ENCODE measurements around the gene SUV39H1. TPM values are rescaled to one million over a fixed set of nuclear protein-coding genes. Genes with fewer than 3 reads are reported as not detected.

SUV39H1 gene
- total and polyA plus RNA-seq, 2 donors (not counting 1 experiment from before 2014, with no cell fraction given), result 6.7 to 9.5 TPM

- CTCF ChIA-PET, result no interaction called here
Measured at GRCh38 chrX:48705871-48706270, 9.3 kb downstream of the SUV39H1 start.

GRCh38 chrX:48709522-48710112 is 13.1 kb downstream of the SUV39H1 start:
- WGBS (ENCODE audit: insufficient coverage), result 100% methylated on average over 7 of the region's 7 CpGs
- POLR2A ChIA-PET, result no interaction called here
- H4K20me1 ChIP-seq (ENCODE audit: control insufficient read depth, insufficient read depth, low read length, poor library complexity, severe bottlenecking), result no peaks in the 10 kb centered on the region
- H3K79me2 ChIP-seq (ENCODE audit: control insufficient read depth, insufficient read depth, low read length), result no peaks in the 10 kb centered on the region
- DNase-seq, result no peak
- Mint-ChIP-seq H3K9me3 (ENCODE audit: insufficient read depth) (no peaks in the 10 kb centered on the region), H3K4me3 (no peak overlapping the region), H3K27me3 (no peaks in the 10 kb centered on the region), H3K27ac (no peak overlapping the region), H3K4me1 (peaks cover 11% of the 10 kb centered on the region)
- H3K27me3 ChIP-seq (replicated peaks in 1 of 4; ENCODE audit: control extremely low read depth in 1 of 4, control insufficient read depth in 3 of 4, insufficient read depth in 4 of 4, low read length in 3 of 4), result no peaks in the 10 kb centered on the region
- H2AFZ ChIP-seq (ENCODE audit: insufficient read depth, low read depth, low read length, poor library complexity, severe bottlenecking), result no peak overlapping the region
- H3K9me3 ChIP-seq (ENCODE audit: control extremely low read depth in 1 of 3, control insufficient read depth in 2 of 3, insufficient read depth in 1 of 3, low read length in 2 of 3), result no peaks in the 10 kb centered on the region
- TF ChIP-seq CTCF (IDR thresholded peaks at IDR 0.05) (no peak), EZH2 (IDR thresholded peaks at IDR 0.05; ENCODE audit: borderline replicate concordance, insufficient read depth, low read depth, low read length, poor library complexity, severe bottlenecking) (no peak)
- H3K4me1 ChIP-seq (ENCODE audit: control insufficient read depth in 2 of 2, insufficient read depth in 2 of 2, low read length in 2 of 2), result peaks cover 0 to 10% of the 10 kb centered on the region in 2 donors
- no peak overlapping the region for H3K9ac ChIP-seq (ENCODE audit: low read length)
- H3K27ac ChIP-seq (ENCODE audit: low read length in 2 of 2), result no peak overlapping the region
- no peak for ATAC-seq (ENCODE audit: low read depth)
- H3K4me3 ChIP-seq (ENCODE audit: control extremely low read depth in 1 of 5, extremely low read depth in 1 of 5, insufficient read depth in 1 of 5, low read depth in 2 of 5, low read length in 4 of 5), result no peak overlapping the region
- H3K36me3 ChIP-seq (replicated peaks in 1 of 2; ENCODE audit: control extremely low read depth in 1 of 2, control insufficient read depth in 1 of 2, extremely low read depth in 1 of 2, insufficient read depth in 2 of 2, low read length in 1 of 2), result no peaks in the 10 kb centered on the region
- H3K4me2 ChIP-seq (replicated peaks; ENCODE audit: low read depth, low read length, poor library complexity, severe bottlenecking), result no peak overlapping the region
- CTCF ChIA-PET, result no interaction called here
- intact Hi-C loops (cut with micrococcal nuclease), result no loop called here

More at GRCh38 chrX:48705871-48706270, 9.3 kb downstream of the SUV39H1 start:
- H3K27me3 Mint-ChIP-seq, result no peaks in the 10 kb centered on the region
- peaks cover 0 to 10% of the 10 kb centered on the region in 2 donors for H3K4me1 ChIP-seq (ENCODE audit: control insufficient read depth in 2 of 2, insufficient read depth in 2 of 2, low read length in 2 of 2)
- no peak overlapping the region for H3K27ac Mint-ChIP-seq
- peaks cover 8% of the 10 kb centered on the region for H3K4me1 Mint-ChIP-seq
- peaks cover 0 to 11% of the 10 kb centered on the region in 2 experiments for H3K36me3 ChIP-seq (replicated peaks in 1 of 2; ENCODE audit: control extremely low read depth in 1 of 2, control insufficient read depth in 1 of 2, extremely low read depth in 1 of 2, insufficient read depth in 2 of 2, low read length in 1 of 2)
- H3K79me2 ChIP-seq (ENCODE audit: control insufficient read depth, insufficient read depth, low read length), result no peaks in the 10 kb centered on the region
- 91% methylated on average over 6 of the region's 12 CpGs for WGBS (ENCODE audit: insufficient coverage)
- H3K9me3 ChIP-seq (ENCODE audit: control extremely low read depth in 1 of 3, control insufficient read depth in 2 of 3, insufficient read depth in 1 of 3, low read length in 2 of 3), result no peaks in the 10 kb centered on the region
- H3K27ac ChIP-seq (ENCODE audit: low read length in 2 of 2), result no peak overlapping the region
- no peak overlapping the region for H3K4me2 ChIP-seq (replicated peaks; ENCODE audit: low read depth, low read length, poor library complexity, severe bottlenecking)
- H3K4me3 ChIP-seq (ENCODE audit: control extremely low read depth in 1 of 5, extremely low read depth in 1 of 5, insufficient read depth in 1 of 5, low read depth in 2 of 5, low read length in 4 of 5), result no peak overlapping the region
- no peaks in the 10 kb centered on the region for H4K20me1 ChIP-seq (ENCODE audit: control insufficient read depth, insufficient read depth, low read length, poor library complexity, severe bottlenecking)
- H3K27me3 ChIP-seq (replicated peaks in 1 of 4; ENCODE audit: control extremely low read depth in 1 of 4, control insufficient read depth in 3 of 4, insufficient read depth in 4 of 4, low read length in 3 of 4), result no peaks in the 10 kb centered on the region
- H3K9me3 Mint-ChIP-seq (ENCODE audit: insufficient read depth), result no peaks in the 10 kb centered on the region
- H3K4me3 Mint-ChIP-seq, result no peak overlapping the region
- H2AFZ ChIP-seq (ENCODE audit: insufficient read depth, low read depth, low read length, poor library complexity, severe bottlenecking), result no peak overlapping the region
- POLR2A ChIA-PET, result no interaction called here
- no peak overlapping the region for H3K9ac ChIP-seq (ENCODE audit: low read length)
- intact Hi-C loops (cut with micrococcal nuclease), result no loop called here
- TF ChIP-seq EZH2 (IDR thresholded peaks at IDR 0.05; ENCODE audit: borderline replicate concordance, insufficient read depth, low read depth, low read length, poor library complexity, severe bottlenecking) (no peak), CTCF (IDR thresholded peaks at IDR 0.05) (no peak)
- no peak for ATAC-seq (ENCODE audit: low read depth)
- DNase-seq, result no peak
